Measurements from ENCODE around the gene PDK3.

The PDK3 gene

DNA sequence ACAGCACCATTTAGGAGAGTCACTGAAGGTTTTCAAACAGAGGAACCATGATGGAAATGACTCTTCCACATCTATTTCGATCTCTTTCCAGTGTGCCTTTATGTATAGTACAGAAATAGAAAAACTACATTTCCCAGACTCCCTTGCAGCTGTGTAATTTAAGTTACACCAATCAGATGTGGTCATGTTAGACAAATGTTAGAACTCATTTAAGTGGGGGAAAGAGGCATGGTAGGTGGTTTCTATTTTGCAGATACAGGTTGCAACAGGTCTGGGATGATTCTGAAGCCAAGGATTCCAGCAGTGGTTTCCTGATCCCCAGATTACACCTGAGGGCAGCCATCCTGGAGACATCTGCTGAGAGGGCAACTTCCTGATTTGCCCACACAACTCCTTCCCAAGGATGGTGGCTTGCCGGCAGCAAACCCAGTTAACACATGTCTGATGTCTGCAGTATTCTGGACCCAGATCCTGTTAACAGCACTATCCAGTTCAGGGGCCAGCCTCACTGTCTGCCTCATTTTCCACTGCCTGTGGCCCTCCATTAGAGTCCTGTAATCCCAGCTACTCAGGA lies 38.7 kb upstream of the PDK3 start:
- TF ChIP-seq, protein P1, sequence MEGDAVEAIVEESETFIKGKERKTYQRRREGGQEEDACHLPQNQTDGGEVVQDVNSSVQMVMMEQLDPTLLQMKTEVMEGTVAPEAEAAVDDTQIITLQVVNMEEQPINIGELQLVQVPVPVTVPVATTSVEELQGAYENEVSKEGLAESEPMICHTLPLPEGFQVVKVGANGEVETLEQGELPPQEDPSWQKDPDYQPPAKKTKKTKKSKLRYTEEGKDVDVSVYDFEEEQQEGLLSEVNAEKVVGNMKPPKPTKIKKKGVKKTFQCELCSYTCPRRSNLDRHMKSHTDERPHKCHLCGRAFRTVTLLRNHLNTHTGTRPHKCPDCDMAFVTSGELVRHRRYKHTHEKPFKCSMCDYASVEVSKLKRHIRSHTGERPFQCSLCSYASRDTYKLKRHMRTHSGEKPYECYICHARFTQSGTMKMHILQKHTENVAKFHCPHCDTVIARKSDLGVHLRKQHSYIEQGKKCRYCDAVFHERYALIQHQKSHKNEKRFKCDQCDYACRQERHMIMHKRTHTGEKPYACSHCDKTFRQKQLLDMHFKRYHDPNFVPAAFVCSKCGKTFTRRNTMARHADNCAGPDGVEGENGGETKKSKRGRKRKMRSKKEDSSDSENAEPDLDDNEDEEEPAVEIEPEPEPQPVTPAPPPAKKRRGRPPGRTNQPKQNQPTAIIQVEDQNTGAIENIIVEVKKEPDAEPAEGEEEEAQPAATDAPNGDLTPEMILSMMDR (IDR thresholded peaks at IDR 0.05) = no peak
- H3K36me3 ChIP-seq = no peaks in the 10 kb centered on the region
- H3K27me3 ChIP-seq = no peaks in the 10 kb centered on the region
- H3K27ac ChIP-seq = no peak overlapping the region
- no peaks in the 10 kb centered on the region for H3K4me1 ChIP-seq (ENCODE audit: control insufficient read depth in 1 of 2, insufficient read depth in 1 of 2, low read depth in 1 of 2, low read length in 1 of 2)
- H3K4me3 ChIP-seq (ENCODE audit: low read depth in 1 of 2, low read length in 1 of 2) = no peak overlapping the region
- H3K9me3 ChIP-seq = no peaks in the 10 kb centered on the region

DNA sequence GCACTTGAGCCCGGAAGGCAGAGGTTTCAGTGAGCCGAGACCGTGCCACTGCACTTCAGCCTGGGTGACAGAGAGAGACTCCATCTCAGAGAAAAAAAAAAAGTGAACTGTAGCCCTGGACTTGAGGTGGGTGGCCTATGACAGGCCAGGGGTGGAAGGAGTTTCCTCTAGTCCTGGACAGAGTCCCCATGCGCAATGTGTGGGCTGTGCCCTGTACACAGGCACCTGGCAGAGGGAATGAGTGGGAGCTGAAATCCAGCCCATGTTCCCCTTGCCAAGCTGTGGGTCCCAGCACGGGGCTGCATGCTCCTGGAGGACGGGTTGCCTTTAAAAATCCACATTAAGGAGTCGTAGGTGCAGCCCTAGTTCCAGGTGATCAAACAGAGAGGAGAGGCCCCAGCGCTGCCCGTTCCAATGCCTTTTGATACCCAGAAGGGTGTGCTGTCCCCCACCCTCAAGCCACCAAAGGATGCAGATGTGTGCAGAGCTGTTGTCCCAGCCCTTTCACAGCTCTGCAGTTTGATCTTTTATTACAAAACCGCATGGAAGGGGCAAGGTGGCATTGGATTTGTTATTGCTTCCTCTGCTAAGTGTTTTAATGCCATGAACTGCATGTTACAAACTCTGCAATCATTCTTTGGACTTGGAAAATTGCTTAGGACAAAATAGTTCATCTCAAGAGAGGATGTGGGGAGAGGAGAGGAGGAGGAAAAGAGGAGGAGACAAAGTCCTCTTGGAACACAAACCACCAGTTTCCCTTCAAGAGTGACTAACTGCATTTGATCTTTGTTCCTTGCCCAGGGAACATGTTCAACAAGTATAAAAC lies 38.0 kb upstream of the PDK3 start:
- no peaks in the 10 kb centered on the region for H3K9me3 ChIP-seq
- no peak overlapping the region for H3K27ac ChIP-seq

DNA sequence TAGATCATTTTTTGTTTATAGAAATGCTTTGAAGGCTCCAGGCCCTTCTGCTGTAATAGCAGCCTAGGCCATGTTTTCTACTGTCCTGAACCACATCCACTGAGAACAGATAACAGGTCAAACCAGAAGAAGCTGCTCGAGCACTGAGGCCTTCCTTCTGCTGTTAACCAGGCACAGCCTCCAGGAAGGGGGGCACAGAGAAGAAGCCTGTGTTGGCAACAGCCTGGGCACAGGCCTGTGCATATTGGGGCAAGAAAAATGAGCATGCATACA lies 37.4 kb upstream of the PDK3 start:
- H3K27ac ChIP-seq = no peak overlapping the region
- H3K9me3 ChIP-seq = no peaks in the 10 kb centered on the region
- no peaks in the 10 kb centered on the region for H3K4me1 ChIP-seq (ENCODE audit: control insufficient read depth in 1 of 2, insufficient read depth in 1 of 2, low read depth in 1 of 2, low read length in 1 of 2)
- TF ChIP-seq, protein P1 (IDR thresholded peaks at IDR 0.05) = no peak
- no peak overlapping the region for H3K4me3 ChIP-seq (ENCODE audit: low read depth in 1 of 2, low read length in 1 of 2)
- no peaks in the 10 kb centered on the region for H3K27me3 ChIP-seq
- no peaks in the 10 kb centered on the region for H3K36me3 ChIP-seq

More for the DNA sequence above, 38.0 kb upstream of the PDK3 start:
- Histone ChIP-seq H3K36me3 (no peaks in the 10 kb centered on the region), H3K4me1 (ENCODE audit: control insufficient read depth in 1 of 2, insufficient read depth in 1 of 2, low read depth in 1 of 2, low read length in 1 of 2) (no peaks in the 10 kb centered on the region), H3K4me3 (ENCODE audit: low read depth in 1 of 2, low read length in 1 of 2) (no peak overlapping the region), H3K27me3 (no peaks in the 10 kb centered on the region)
- TF ChIP-seq, protein P1 (IDR thresholded peaks at IDR 0.05) = no peak

DNA sequence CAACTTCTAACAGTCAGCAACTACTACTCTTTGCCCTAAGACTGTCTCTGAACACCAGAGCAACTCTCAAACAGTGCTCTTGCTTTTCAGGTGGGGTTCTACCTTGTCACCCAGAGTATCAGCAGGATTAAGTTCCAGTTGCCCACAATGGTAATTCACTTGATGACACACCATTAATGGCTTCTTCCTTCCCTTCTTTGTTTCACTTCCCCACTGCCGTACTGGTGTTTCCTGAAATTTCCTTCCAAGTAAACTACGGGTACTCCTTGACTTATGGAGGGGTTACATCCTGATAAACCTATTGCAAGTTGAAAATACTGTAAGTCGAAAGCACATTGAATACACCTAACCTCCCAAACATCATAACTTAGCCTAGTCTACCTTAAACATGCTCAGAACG lies 36.6 kb upstream of the PDK3 start:
- Histone ChIP-seq H3K27me3 (no peaks in the 10 kb centered on the region), H3K9me3 (no peaks in the 10 kb centered on the region), H3K27ac (no peak overlapping the region), H3K4me3 (ENCODE audit: low read depth in 1 of 2, low read length in 1 of 2) (no peak overlapping the region), H3K36me3 (no peaks in the 10 kb centered on the region), H3K4me1 (ENCODE audit: control insufficient read depth in 1 of 2, insufficient read depth in 1 of 2, low read depth in 1 of 2, low read length in 1 of 2) (no peaks in the 10 kb centered on the region)
- TF ChIP-seq, protein P1 (IDR thresholded peaks at IDR 0.05) = no peak

DNA sequence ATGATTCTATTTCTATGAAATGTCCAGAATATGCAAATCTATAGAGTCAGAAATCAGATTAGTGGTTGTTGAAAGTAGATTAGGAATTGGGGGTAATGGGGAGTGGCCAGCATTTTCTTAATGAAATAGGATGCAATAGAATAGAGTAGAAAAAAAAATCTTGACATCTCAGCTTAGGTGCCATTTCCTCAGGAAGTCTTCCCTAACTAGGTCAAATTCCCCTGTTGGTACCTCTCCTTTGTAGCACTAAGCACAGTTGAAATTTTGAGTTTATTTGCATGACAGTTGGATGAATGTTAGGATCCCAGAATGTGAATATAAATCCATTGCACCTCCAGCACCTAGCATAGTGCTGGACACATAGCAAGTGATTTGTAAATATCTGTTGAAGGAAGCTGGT lies 30.0 kb upstream of the PDK3 start:
- TF ChIP-seq, protein P1 (IDR thresholded peaks at IDR 0.05) = no peak
- no peak overlapping the region for H3K27ac ChIP-seq
- H3K9me3 ChIP-seq = no peaks in the 10 kb centered on the region
- no peaks in the 10 kb centered on the region for H3K4me1 ChIP-seq (ENCODE audit: control insufficient read depth in 1 of 2, insufficient read depth in 1 of 2, low read depth in 1 of 2, low read length in 1 of 2)
- H3K36me3 ChIP-seq = no peaks in the 10 kb centered on the region
- H3K27me3 ChIP-seq = no peaks in the 10 kb centered on the region
- H3K4me3 ChIP-seq (ENCODE audit: low read depth in 1 of 2, low read length in 1 of 2) = no peak overlapping the region

Data from neutrophil (primary cell).